LoVo (cell line): ENCODE measurements around the gene BCL2.

ENCODE experiments used
- DNase-seq: peaks from one replicate; pipeline ENCODE4 v3.0.0-alpha.2; 2016; ENCODE audit warnings: low spot score

Gene BCL2

DNA sequence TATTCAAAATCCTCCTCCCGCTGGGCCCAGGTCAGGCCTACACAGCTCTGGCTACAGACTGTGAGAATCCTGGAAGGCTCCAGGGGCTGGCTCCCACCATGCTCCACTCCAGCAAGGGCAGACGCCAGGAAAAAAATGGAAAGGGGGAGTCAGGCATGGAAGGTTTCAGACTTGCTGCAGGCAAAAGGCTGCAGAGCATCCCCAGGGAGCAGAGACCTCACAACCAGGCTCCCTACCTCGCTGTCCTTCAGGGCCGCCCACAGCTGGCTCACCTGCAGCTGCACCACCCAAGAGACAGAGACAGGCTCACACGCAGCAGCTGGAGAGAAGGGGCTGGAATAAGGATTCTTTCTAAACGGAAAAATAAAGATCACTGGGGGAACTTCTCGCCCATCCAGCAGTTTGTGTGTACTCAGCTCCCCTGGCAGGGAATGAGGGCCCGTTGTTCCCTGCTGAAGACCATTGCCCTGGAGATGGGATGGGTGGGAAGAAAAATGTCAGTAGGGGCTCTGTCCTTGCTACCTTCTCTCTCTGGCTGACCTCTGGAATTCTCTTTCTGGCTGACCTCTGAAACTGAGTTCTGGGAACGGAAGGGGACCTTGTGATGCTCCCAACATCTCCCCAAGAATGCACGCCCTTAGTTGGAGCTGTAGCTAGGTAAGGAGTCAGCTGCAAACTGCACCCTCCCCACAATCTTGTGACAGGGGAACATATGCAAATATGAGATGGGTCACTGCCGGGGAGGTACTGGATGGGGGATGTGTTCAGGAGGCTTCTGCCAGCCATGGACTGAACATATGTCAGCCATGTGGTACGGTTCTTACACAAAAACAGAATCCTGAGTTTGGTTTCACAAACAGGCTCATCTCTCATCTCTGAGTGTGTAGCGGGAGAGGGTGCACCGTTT is 34.5 kb downstream of the BCL2 start:
- no peak for DNase-seq

DNA sequence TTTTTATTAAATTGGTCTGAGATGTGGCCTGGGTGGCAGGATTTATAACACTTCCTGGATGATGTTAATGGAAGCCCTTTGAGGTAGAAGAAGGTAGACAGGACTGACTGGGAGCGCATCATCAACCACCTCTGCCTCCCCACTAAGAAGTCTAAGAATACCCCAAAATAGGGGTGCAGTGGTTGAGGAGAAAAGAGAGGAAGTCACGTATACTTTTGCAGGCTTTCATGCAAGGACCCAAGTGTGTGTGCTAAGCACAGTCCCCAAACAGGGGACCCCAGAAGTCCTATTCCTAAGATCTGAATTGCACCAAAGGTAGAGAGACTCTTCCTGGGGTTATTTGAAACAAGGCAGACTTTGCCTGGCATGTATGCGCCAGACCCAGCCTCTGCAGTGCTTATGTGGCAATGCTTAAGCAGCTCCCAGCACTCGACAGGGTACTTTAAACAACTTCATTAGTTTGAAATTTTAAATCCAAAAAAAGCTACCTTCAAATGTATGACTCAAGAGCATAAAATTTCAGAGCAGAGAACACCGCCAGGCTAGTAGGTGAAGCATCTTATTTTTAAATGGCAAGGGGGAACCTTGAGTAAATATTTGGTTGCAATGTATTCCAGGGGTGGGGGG is 35.3 kb downstream of the BCL2 start:
- no peak for DNase-seq

- no peak for DNase-seq
Observed at GRCh38 chr18:63283305-63284094, 36.1 kb downstream of the BCL2 start.

DNA sequence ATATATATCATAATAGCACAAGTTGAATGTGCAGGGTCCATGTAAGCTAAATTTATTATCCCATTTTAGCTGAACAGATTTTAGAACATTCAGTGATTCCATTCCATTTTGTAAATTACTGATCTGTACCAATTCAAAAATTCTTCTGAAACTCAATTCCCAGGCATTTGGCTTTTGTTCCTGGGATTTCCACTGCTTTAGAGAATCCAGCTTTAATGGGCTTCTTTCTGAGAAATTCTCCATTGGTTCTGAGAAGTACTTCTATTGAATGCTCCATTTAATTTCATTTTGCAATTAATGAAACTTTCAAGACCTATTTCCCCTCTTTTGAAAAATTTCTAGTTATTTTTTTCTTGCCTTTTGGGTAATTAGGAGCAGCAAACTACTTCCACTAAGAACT is 36.8 kb downstream of the BCL2 start:
- DNase-seq: no peak

DNA sequence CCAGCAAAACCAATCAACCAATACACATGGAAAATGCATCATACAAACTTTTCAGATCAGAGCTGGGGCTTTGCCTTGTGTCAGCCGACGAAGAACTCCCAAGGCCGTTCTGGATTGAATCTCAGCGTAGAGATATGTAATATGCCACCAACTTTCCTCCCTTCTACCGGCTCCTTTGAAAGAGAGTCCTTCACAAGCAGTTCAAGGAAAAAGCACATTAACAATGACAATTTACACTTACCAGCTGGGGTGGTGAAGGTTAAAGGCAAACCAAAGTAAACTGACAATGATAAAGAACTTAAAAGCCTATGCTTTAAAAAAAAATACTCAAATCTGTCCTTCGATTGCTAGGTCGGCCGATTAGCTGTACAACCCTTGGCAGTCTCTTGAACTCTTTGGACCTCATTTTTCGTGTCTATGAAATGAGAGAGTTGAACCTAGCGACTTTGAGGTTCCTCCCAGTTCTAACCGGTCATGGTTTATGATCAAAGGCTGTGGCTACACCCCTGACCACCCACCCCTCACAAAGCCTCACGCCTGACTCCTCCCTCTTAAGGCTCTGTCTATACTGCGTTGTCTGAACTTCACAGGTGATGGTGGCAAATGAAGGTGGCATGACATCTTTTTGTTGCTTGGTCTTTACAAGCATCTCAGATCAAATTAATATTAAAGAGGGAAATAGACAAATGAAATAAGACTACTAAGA is 46.2 kb downstream of the BCL2 start:
- no peak for DNase-seq

- DNase-seq: no peak
Observed at GRCh38 chr18:63272638-63273037, 46.9 kb downstream of the BCL2 start.

GRCh38 chr18:63271881-63272299 is 47.7 kb downstream of the BCL2 start:
- DNase-seq: no peak

DNA sequence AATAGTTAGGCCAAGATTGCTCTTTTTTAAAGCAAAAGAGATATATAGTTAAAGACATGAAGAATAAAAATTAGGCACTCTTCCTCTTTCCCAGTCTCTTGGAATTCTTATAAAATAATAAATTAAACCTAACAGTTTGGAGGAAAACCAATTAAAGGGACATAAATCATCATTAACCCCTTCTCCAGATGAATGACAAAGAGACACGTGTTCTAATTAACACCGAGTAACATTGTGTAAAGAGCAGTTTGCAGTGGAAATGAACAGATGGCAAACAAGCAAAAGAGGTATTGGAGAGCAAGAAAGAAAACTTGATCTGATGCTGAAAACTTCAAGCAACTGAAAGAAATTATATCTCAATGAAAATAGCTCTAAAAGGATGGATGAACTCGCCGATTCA is 48.4 kb downstream of the BCL2 start:
- DNase-seq: no peak

GRCh38 chr18:63267975-63268721 is 51.4 kb downstream of the BCL2 start:
- no peak for DNase-seq

- no peak for DNase-seq
Observed at GRCh38 chr18:63266888-63267790, 52.4 kb downstream of the BCL2 start.

GRCh38 chr18:63265326-63265725 is 54.2 kb downstream of the BCL2 start:
- no peak for DNase-seq

GRCh38 chr18:63264871-63265270 is 54.7 kb downstream of the BCL2 start:
- no peak for DNase-seq

DNA sequence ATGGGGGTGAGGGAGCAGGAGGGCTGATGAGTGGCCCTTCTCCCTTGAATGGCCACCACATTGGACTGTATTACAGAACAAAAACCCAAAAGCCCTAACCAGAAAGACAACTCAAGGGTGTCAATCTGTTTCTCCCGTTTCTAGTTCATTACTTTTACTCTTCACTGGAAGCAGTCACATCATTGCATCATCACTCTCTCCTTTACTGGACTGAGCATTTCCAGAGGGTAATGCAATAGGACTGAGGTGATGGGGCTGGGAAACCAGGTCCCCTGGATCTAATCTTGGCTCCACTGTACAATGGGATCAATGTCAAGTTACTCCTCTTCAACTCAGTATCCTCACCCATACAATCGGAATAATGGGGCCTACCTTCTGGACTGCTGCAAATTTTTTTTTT is 56.1 kb downstream of the BCL2 start:
- DNase-seq: no peak

GRCh38 chr18:63262369-63263335 is 56.9 kb downstream of the BCL2 start:
- no peak for DNase-seq

DNA sequence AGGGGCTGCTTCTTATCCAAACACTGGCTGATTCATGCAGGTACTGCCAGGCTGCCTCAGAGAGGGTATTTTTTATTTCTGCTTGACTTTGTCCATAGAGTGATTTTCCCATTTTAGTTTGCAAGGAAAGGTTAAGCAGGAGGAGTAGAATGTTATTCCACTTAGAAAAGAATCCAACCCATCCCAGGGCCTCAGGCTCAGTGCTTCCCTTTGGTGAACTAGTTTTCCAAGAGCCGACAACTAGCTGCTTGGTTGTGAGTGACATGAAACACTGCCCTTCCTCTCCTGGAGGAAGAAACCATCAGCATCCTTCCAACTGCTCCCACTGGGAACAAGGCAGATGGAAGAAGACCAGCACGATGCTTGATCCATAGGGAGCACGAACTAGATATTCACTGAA is 58.5 kb downstream of the BCL2 start:
- no peak for DNase-seq

- no peak for DNase-seq
Observed at GRCh38 chr18:63260380-63260754, 59.2 kb downstream of the BCL2 start.

GRCh38 chr18:63259567-63260379 is 59.8 kb downstream of the BCL2 start:
- no peak for DNase-seq
